Right renal cortex interstitium (tissue), 3 donors: Measurements from ENCODE around the gene PRSS38. TPM values are rescaled to one million over a fixed set of nuclear protein-coding genes. Genes with fewer than 3 reads are reported as not detected.

Experiments
- DNase-seq, 3 donors: peaks; one replicate each; pipeline ENCODE4 v3.0.0-alpha.2; 2013; ENCODE audit warnings: low read depth in 3 of 3, low spot score in 2 of 3
- polyA plus RNA-seq, 3 donors: library from polyadenylated mRNA; unstranded; fragments of 120-200 nt; gene quantifications; one replicate each; pipeline ENCODE4 v1.2.1, GENCODE V29; 2013; ENCODE audit not compliant: insufficient read length in 3 of 3

Gene PRSS38
- polyA plus RNA-seq, 3 donors: not detected

GRCh38 chr1:227792216-227793078, 23.0 kb upstream of the PRSS38 start:
- no peak for DNase-seq

- no peak for DNase-seq
Measured at GRCh38 chr1:227793079-227793947, 22.2 kb upstream of the PRSS38 start.

- no peak for DNase-seq
Measured at GRCh38 chr1:227793948-227794816, 21.3 kb upstream of the PRSS38 start.

- DNase-seq: no peak
Measured at GRCh38 chr1:227794817-227795192, 20.7 kb upstream of the PRSS38 start.

GRCh38 chr1:227795732-227796131, 19.7 kb upstream of the PRSS38 start:
- no peak for DNase-seq

- DNase-seq: no peak
Measured at GRCh38 chr1:227796359-227796915, 19.0 kb upstream of the PRSS38 start.

- DNase-seq: no peak
Measured at GRCh38 chr1:227797144-227797543, 18.3 kb upstream of the PRSS38 start.

GRCh38 chr1:227797625-227798024, 17.9 kb upstream of the PRSS38 start:
- DNase-seq: no peak

GRCh38 chr1:227798078-227798802, 17.2 kb upstream of the PRSS38 start:
- DNase-seq: no peak

GRCh38 chr1:227799756-227800155, 15.7 kb upstream of the PRSS38 start:
- DNase-seq: no peak

- no peak for DNase-seq
Measured at GRCh38 chr1:227803933-227804332, 11.5 kb upstream of the PRSS38 start.

- DNase-seq: no peak
Measured at GRCh38 chr1:227805606-227806197, 9.8 kb upstream of the PRSS38 start.

GRCh38 chr1:227808566-227808965, 6.9 kb upstream of the PRSS38 start:
- DNase-seq: no peak

- DNase-seq: no peak
Measured at GRCh38 chr1:227809026-227809425, 6.4 kb upstream of the PRSS38 start.

- no peak for DNase-seq
Measured at GRCh38 chr1:227813962-227814361, 1.5 kb upstream of the PRSS38 start.

GRCh38 chr1:227816750-227817446, 1.4 kb downstream of the PRSS38 start:
- no peak for DNase-seq

GRCh38 chr1:227823537-227823936, 8.1 kb downstream of the PRSS38 start:
- DNase-seq: no peak

- no peak for DNase-seq
Measured at GRCh38 chr1:227824204-227824603, 8.7 kb downstream of the PRSS38 start.

- DNase-seq: no peak
Measured at GRCh38 chr1:227828786-227829185, 13.3 kb downstream of the PRSS38 start.
